HepG2 (cell line): ENCODE results near the gene HS6ST1. TPM values are rescaled to one million over a fixed set of nuclear protein-coding genes. Genes with fewer than 3 reads are reported as not detected.

Experiments
- ATAC-seq: fragments of 200-7000 bp; cut with Tn5 transposase; 3 replicates; pipeline ENCODE4 v1.9.1; 2020; ENCODE audit warnings: mild to moderate bottlenecking, moderate library complexity
- BruUV-seq: library from RNA; stranded (reverse); fragments of 400-500 nt; replicated peaks from 2 replicates; lab custom pipeline; 2021; lab: Mats Ljungman, UMichigan
- CTCF ChIA-PET: fragments of 300-600 bp; formaldehyde crosslinking; extraction: SDS; loops from one replicate; lab custom pipeline; 2021; ENCODE audit warnings: low total read pairs, inconsistent platforms, low intra/inter-chr PET ratio; lab: Yijun Ruan, JAX
- POLR2A ChIA-PET: fragments of 350-600 bp; sonication (Branson Sonifier 250); formaldehyde crosslinking; loops from one replicate; lab custom pipeline; 2020; ENCODE audit warnings: antibody characterized with exemption, inconsistent platforms; lab: Yijun Ruan, JAX
- DNase-seq: peaks from one replicate; pipeline ENCODE4 v3.0.0-alpha.2; 2015; ENCODE audit warnings: low spot score
- FAIRE-seq: peaks from 3 replicates; lab custom pipeline; 2011; peaks lifted over from hg19 to GRCh38; lab: Jason Lieb, UNC
- H2AFZ ChIP-seq: one replicate; pipeline ENCODE4 v1.6.1; 2011; ENCODE audit warnings: low read length, inconsistent platforms
- H3K27ac ChIP-seq: fragments of 300-600 bp; 3 replicates; pipeline ENCODE4 v1.8.0; 2011; ENCODE audit warnings: mixed run types, mild to moderate bottlenecking, mixed read lengths, low read length, inconsistent platforms; ENCODE audit not compliant: insufficient read depth; ENCODE audit errors: extremely low read length
- H3K27me3 ChIP-seq, 2 experiments: fragments of 200-600 bp in 1 of 2; 2 replicates in 1 of 2; 3 replicates in 1 of 2; pipeline versions ENCODE4 v1.6.0 to v1.8.0; 2011; ENCODE audit warnings: low read length in 2 of 2, mild to moderate bottlenecking in 2 of 2, moderate library complexity in 2 of 2, inconsistent platforms in 1 of 2; ENCODE audit not compliant: insufficient read depth in 2 of 2, control insufficient read depth in 1 of 2
- H3K36me3 ChIP-seq, 2 experiments: fragments of 200-600 bp in 1 of 2; replicated peaks in 1 of 2; 2 replicates in 1 of 2; 3 replicates in 1 of 2; pipeline versions ENCODE4 v1.5.1 to v1.8.0; 2011; ENCODE audit warnings: low read length in 2 of 2, inconsistent platforms in 1 of 2; ENCODE audit not compliant: insufficient read depth in 2 of 2, control insufficient read depth in 1 of 2
- H3K4me1 ChIP-seq: 2 replicates; pipeline ENCODE4 v1.5.1; 2012; ENCODE audit warnings: low read length, inconsistent platforms; ENCODE audit not compliant: insufficient read depth
- H3K4me2 ChIP-seq: 2 replicates; pipeline ENCODE4 v1.6.0; 2011; ENCODE audit warnings: low read depth, low read length, inconsistent platforms
- H3K4me3 ChIP-seq, 3 experiments: fragments of 200-600 bp in 1 of 3; sonication (generic), shearing (Covaris generic) in 1 of 3; replicated peaks in 1 of 3; 2 replicates each; pipeline ENCODE4 v1.5.1; 2011 to 2016; ENCODE audit warnings: low read length in 3 of 3, inconsistent platforms in 2 of 3, low read depth in 2 of 3, mild to moderate bottlenecking in 2 of 3, control low read depth in 1 of 3, mixed read lengths in 1 of 3; ENCODE audit not compliant: insufficient read depth in 1 of 3
- H3K79me2 ChIP-seq: one replicate; pipeline ENCODE4 v1.6.1; 2011; ENCODE audit warnings: low read length, inconsistent platforms; ENCODE audit not compliant: insufficient read depth
- H3K9ac ChIP-seq: 2 replicates; pipeline ENCODE4 v1.6.0; 2011; ENCODE audit warnings: mild to moderate bottlenecking, low read depth, low read length, inconsistent platforms; ENCODE audit not compliant: insufficient read depth
- H3K9me3 ChIP-seq: 2 replicates; pipeline ENCODE4 v1.5.1; 2012; ENCODE audit warnings: mild to moderate bottlenecking, low read length
- H4K20me1 ChIP-seq: 2 replicates; pipeline ENCODE4 v1.6.0; 2011; ENCODE audit warnings: inconsistent platforms, mild to moderate bottlenecking, low read length, moderate library complexity; ENCODE audit not compliant: insufficient read depth
- CBX1 ChIP-seq: IDR thresholded peaks from one replicate; pipeline ENCODE4 v1.6.1; 2016; ENCODE audit warnings: antibody characterized with exemption, low read depth
- ZNF12 ChIP-seq: sonication (generic); formaldehyde crosslinking; IDR thresholded peaks from 2 replicates; pipeline ENCODE4 v1.5.0; 2020; ENCODE audit warnings: missing genetic modification reagents
- ZNF629 ChIP-seq: sonication (generic); formaldehyde crosslinking; conservative IDR thresholded peaks from 2 replicates; pipeline ENCODE4 v1.5.0; 2020; ENCODE audit warnings: missing genetic modification reagents
- ZNF800 ChIP-seq: sonication (generic); formaldehyde crosslinking; IDR thresholded peaks from 2 replicates; pipeline ENCODE4 v1.4.0; 2020; ENCODE audit warnings: missing genetic modification reagents
- WGBS: methylation state at CpG from one replicate; pipeline ENCODE4 v1.1.6; 2017; ENCODE audit warnings: low lambda C conversion rate; 5-methylcytosine and 5-hydroxymethylcytosine counted together
- in situ Hi-C: cut with HindIII; loops from 2 replicates; pipeline ENCODE4 v1.10.0; 2017; ENCODE audit warnings: low pct_unique_long_range_greater_than_20kb; ENCODE audit not compliant: extremely low pct_ligation_motif_present
- intact Hi-C: fragments of 100-400 bp; cut with micrococcal nuclease; formaldehyde crosslinking; loops from one replicate; pipeline ENCODE4 v1.10.0; 2022; ENCODE audit not compliant: unreplicated experiment
- polyA plus RNA-seq, 8 experiments: library from polyadenylated mRNA; depleted of rRNA in 3 of 8; stranded (reverse) in 7 of 8; unstranded in 1 of 8; fragments of >200 nt; fragmentation: Illumina TruSeq in 4 of 8; extraction: Trizol in 4 of 8; gene quantifications; 2 replicates each; pipeline versions ENCODE4 v1.2.1 to v1.2.3, GENCODE V29; 2011 to 2016; ENCODE audit warnings: low read depth in 4 of 8, missing spikeins in 1 of 8, mixed read lengths in 1 of 8; ENCODE audit not compliant: insufficient read depth in 1 of 8
- total RNA-seq, 5 experiments: library from RNA; depleted of rRNA; stranded (reverse); fragments of >200 nt; fragmentation: Illumina TruSeq; extraction: Trizol; gene quantifications; 2 replicates each; pipeline ENCODE4 v1.2.3, GENCODE V29; 2016; ENCODE audit warnings: low read depth in 1 of 5

HS6ST1 gene
- total and polyA plus RNA-seq, 2 of the 13 experiments (the other 11 are each of a cell fraction or from before 2014, with no cell fraction given) = 34.5 to 84.6 TPM

- intact Hi-C loops = no loop called here
- ChIA-PET CTCF (no interaction called here), POLR2A (interaction anchor here (0.7 kb wide), 1 partner anchor 22 kb away, joined by 4 read pairs; no protein-coding TSS in a partner anchor)
- Histone ChIP-seq H3K4me2 (no peak overlapping the region), H3K27me3 (no peaks in the 10 kb centered on the region), H3K9ac (no peak overlapping the region), H3K36me3 (no peaks in the 10 kb centered on the region), H3K4me3 (no peak overlapping the region), H3K27ac (no peak overlapping the region), H3K79me2 (no peaks in the 10 kb centered on the region), H2AFZ (no peak overlapping the region), H3K4me1 (no peaks in the 10 kb centered on the region)
- FAIRE-seq (no peak), ATAC-seq (no peak)
- 87% methylated on average over 3 of the region's 3 CpGs for WGBS
- no TSS peak for BruUV-seq
- TF ChIP-seq CBX1 = no peak
- TF ChIP-seq ZNF629 = 0 out of 2 replicates have a peak, but pooled peaks have one; percentile 4
- TF ChIP-seq, all 625 proteins: peak for 1
- H3K9me3 ChIP-seq = no peaks in the 10 kb centered on the region
- DNase-seq = no peak
- in situ Hi-C loops = no loop called here
- H4K20me1 ChIP-seq = no peaks in the 10 kb centered on the region
Measured at GRCh38 chr2:128344101-128344500, 25.4 kb upstream of the HS6ST1 start.

GRCh38 chr2:128343459-128343858 is 24.8 kb upstream of the HS6ST1 start:
- FAIRE-seq (no peak), ATAC-seq (no peak), DNase-seq (no peak)
- H3K27ac ChIP-seq = no peak overlapping the region
- intact Hi-C loops (no loop called here), in situ Hi-C loops (no loop called here)
- H3K4me1 ChIP-seq = no peaks in the 10 kb centered on the region
- BruUV-seq = no TSS peak
- no peaks in the 10 kb centered on the region for H3K36me3 ChIP-seq
- WGBS = 87% methylated on average over 1 of the region's 1 CpG
- H3K79me2 ChIP-seq = no peaks in the 10 kb centered on the region
- no peak overlapping the region for H2AFZ ChIP-seq
- TF ChIP-seq ZNF12 = peak; percentile 98
- no peak for TF ChIP-seq ZNF800 (CRISPR knock-in tag)
- no peaks in the 10 kb centered on the region for H3K9me3 ChIP-seq
- no peaks in the 10 kb centered on the region for H3K27me3 ChIP-seq
- no peak overlapping the region for H3K9ac ChIP-seq
- POLR2A ChIA-PET = no interaction called here
- H3K4me3 ChIP-seq = no peak overlapping the region
- no peaks in the 10 kb centered on the region for H4K20me1 ChIP-seq
- CTCF ChIA-PET = no interaction called here
- H3K4me2 ChIP-seq = no peak overlapping the region
